ENCODE results near the gene LARP1. TPM values are rescaled to one million over a fixed set of nuclear protein-coding genes. Genes with fewer than 3 reads are reported as not detected.
"Not testable (repeated sequence)": the region's sequence is repeated elsewhere in the genome, so short reads cannot be mapped to it uniquely, and the experiment has no call there.

The LARP1 gene
- total and polyA plus RNA-seq, 2 donors (not counting 1 experiment from before 2014, with no cell fraction given): 59.6 to 150 TPM

DNA sequence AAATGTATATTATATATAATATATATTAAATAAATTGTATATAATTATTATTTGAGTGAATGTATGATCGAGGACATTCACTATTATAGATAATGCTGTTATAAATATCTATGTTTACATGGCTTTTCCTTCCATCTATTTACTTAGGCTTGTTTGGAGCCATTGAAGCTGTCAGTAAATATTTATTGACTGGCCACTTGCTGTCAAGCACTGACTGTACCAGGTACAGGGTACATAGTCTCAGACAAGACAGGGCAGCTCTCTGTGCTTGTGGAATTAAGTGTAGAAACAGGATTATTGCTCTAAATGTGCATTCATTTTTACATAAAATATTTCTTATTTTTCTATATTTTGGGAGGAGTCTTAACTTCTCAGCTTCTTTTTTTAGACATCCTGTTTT is 78.9 kb downstream of the LARP1 start:
- Mint-ChIP-seq H3K9me3 (ENCODE audit: insufficient read depth) (no peaks in the 10 kb centered on the region), H3K27ac (no peak overlapping the region), H3K27me3 (no peaks in the 10 kb centered on the region), H3K4me1 (peaks cover 14% of the 10 kb centered on the region), H3K4me3 (no peak overlapping the region)
- TF ChIP-seq CTCF (IDR thresholded peaks at IDR 0.05): no peak
- no peak for TF ChIP-seq EZH2 (IDR thresholded peaks at IDR 0.05; ENCODE audit: borderline replicate concordance, insufficient read depth, low read depth, low read length, poor library complexity, severe bottlenecking)
- Histone ChIP-seq H3K27ac (ENCODE audit: low read length in 2 of 2) (no peak overlapping the region), H3K4me2 (replicated peaks; ENCODE audit: low read depth, low read length, poor library complexity, severe bottlenecking) (no peak overlapping the region), H4K20me1 (ENCODE audit: control insufficient read depth, insufficient read depth, low read length, poor library complexity, severe bottlenecking) (no peaks in the 10 kb centered on the region), H3K36me3 (replicated peaks in 1 of 2; ENCODE audit: control extremely low read depth in 1 of 2, control insufficient read depth in 1 of 2, extremely low read depth in 1 of 2, insufficient read depth in 2 of 2, low read length in 1 of 2) (no peaks in the 10 kb centered on the region), H2AFZ (ENCODE audit: insufficient read depth, low read depth, low read length, poor library complexity, severe bottlenecking) (no peak overlapping the region), H3K79me2 (ENCODE audit: control insufficient read depth, insufficient read depth, low read length) (no peaks in the 10 kb centered on the region), H3K27me3 (replicated peaks in 1 of 4; ENCODE audit: control extremely low read depth in 1 of 4, control insufficient read depth in 3 of 4, insufficient read depth in 4 of 4, low read length in 3 of 4) (no peaks in the 10 kb centered on the region), H3K4me3 (ENCODE audit: control extremely low read depth in 1 of 5, extremely low read depth in 1 of 5, insufficient read depth in 1 of 5, low read depth in 2 of 5, low read length in 4 of 5) (no peak overlapping the region), H3K9ac (ENCODE audit: low read length) (no peak overlapping the region), H3K4me1 (ENCODE audit: control insufficient read depth in 2 of 2, insufficient read depth in 2 of 2, low read length in 2 of 2) (peaks cover 0 to 16% of the 10 kb centered on the region in 2 donors), H3K9me3 (ENCODE audit: control extremely low read depth in 1 of 3, control insufficient read depth in 2 of 3, insufficient read depth in 1 of 3, low read length in 2 of 3) (no peaks in the 10 kb centered on the region)
- CTCF ChIA-PET: no interaction called here
- POLR2A ChIA-PET: no interaction called here
- DNase-seq (no peak), ATAC-seq (ENCODE audit: low read depth) (no peak)
- intact Hi-C loops (cut with micrococcal nuclease): no loop called here
- WGBS (ENCODE audit: insufficient coverage): no CpG with 5 or more reads among the region's 1 CpG

GRCh38 chr5:154835701-154836052 is 80.5 kb downstream of the LARP1 start:
- H3K36me3 ChIP-seq (replicated peaks in 1 of 2; ENCODE audit: control extremely low read depth in 1 of 2, control insufficient read depth in 1 of 2, extremely low read depth in 1 of 2, insufficient read depth in 2 of 2, low read length in 1 of 2); H2AFZ ChIP-seq (ENCODE audit: insufficient read depth, low read depth, low read length, poor library complexity, severe bottlenecking); H3K4me1 Mint-ChIP-seq; POLR2A ChIA-PET; H3K27ac Mint-ChIP-seq; H3K27me3 Mint-ChIP-seq; H3K4me3 ChIP-seq (ENCODE audit: control extremely low read depth in 1 of 5, extremely low read depth in 1 of 5, insufficient read depth in 1 of 5, low read depth in 2 of 5, low read length in 4 of 5); H3K9ac ChIP-seq (ENCODE audit: low read length); intact Hi-C loops (cut with micrococcal nuclease); H4K20me1 ChIP-seq (ENCODE audit: control insufficient read depth, insufficient read depth, low read length, poor library complexity, severe bottlenecking); H3K27me3 ChIP-seq (replicated peaks in 1 of 4; ENCODE audit: control extremely low read depth in 1 of 4, control insufficient read depth in 3 of 4, insufficient read depth in 4 of 4, low read length in 3 of 4); H3K27ac ChIP-seq (ENCODE audit: low read length in 2 of 2); H3K4me2 ChIP-seq (replicated peaks; ENCODE audit: low read depth, low read length, poor library complexity, severe bottlenecking); DNase-seq; H3K4me1 ChIP-seq (ENCODE audit: control insufficient read depth in 2 of 2, insufficient read depth in 2 of 2, low read length in 2 of 2); H3K9me3 ChIP-seq (ENCODE audit: control extremely low read depth in 1 of 3, control insufficient read depth in 2 of 3, insufficient read depth in 1 of 3, low read length in 2 of 3); H3K4me3 Mint-ChIP-seq; H3K9me3 Mint-ChIP-seq (ENCODE audit: insufficient read depth); H3K79me2 ChIP-seq (ENCODE audit: control insufficient read depth, insufficient read depth, low read length); ATAC-seq (ENCODE audit: low read depth): not testable (repeated sequence)
- CTCF ChIA-PET: interaction anchor here (0.6 kb wide), 1 partner anchor 153 kb away, joined by 3 read pairs; no protein-coding TSS in a partner anchor
- WGBS (ENCODE audit: insufficient coverage): 100% methylated on average over 4 of the region's 9 CpGs
